ENCODE measurements around the gene TNNI2.
"Not testable (repeated sequence)": the region's sequence is repeated elsewhere in the genome, so short reads cannot be mapped to it uniquely, and the experiment has no call there.

TNNI2 gene

GRCh38 chr11:1812274-1812673 lies 26.5 kb upstream of the TNNI2 start:
- H3K4me1 ChIP-seq (ENCODE audit: insufficient read depth, low read length) = no peaks in the 10 kb centered on the region
- H3K4me3 ChIP-seq (ENCODE audit: low read length) = no peak overlapping the region
- H3K36me3 ChIP-seq (ENCODE audit: insufficient read depth, low read depth, low read length) = no peaks in the 10 kb centered on the region
- H3K9ac ChIP-seq (ENCODE audit: low read depth, low read length) = no peak overlapping the region
- H3K27ac ChIP-seq (ENCODE audit: low read length) = no peak overlapping the region
- H3K9me3 ChIP-seq (ENCODE audit: insufficient read depth, low read depth, low read length) = no peaks in the 10 kb centered on the region; the same call in 1 of the 2 replicates
- no peaks in the 10 kb centered on the region; the same call in 1 of the 2 replicates for H3K27me3 ChIP-seq (ENCODE audit: insufficient read depth, low read length)

- Histone ChIP-seq H3K36me3 (ENCODE audit: insufficient read depth, low read depth, low read length) (no peaks in the 10 kb centered on the region), H3K27me3 (ENCODE audit: insufficient read depth, low read length) (no peaks in the 10 kb centered on the region; the same call in 1 of the 2 replicates), H3K9me3 (ENCODE audit: insufficient read depth, low read depth, low read length) (no peaks in the 10 kb centered on the region; the same call in 1 of the 2 replicates), H3K4me3 (ENCODE audit: low read length) (no peak overlapping the region), H3K4me1 (ENCODE audit: insufficient read depth, low read length) (no peaks in the 10 kb centered on the region), H3K27ac (ENCODE audit: low read length) (no peak overlapping the region), H3K9ac (ENCODE audit: low read depth, low read length) (no peak overlapping the region)
Measured at GRCh38 chr11:1812801-1813200, 26.0 kb upstream of the TNNI2 start.

GRCh38 chr11:1813356-1813755 lies 25.4 kb upstream of the TNNI2 start:
- not testable (repeated sequence) for H3K4me1 ChIP-seq (ENCODE audit: insufficient read depth, low read length); H3K4me3 ChIP-seq (ENCODE audit: low read length); H3K36me3 ChIP-seq (ENCODE audit: insufficient read depth, low read depth, low read length); H3K27me3 ChIP-seq (ENCODE audit: insufficient read depth, low read length); H3K9me3 ChIP-seq (ENCODE audit: insufficient read depth, low read depth, low read length); H3K9ac ChIP-seq (ENCODE audit: low read depth, low read length); H3K27ac ChIP-seq (ENCODE audit: low read length)

GRCh38 chr11:1814691-1815090 lies 24.1 kb upstream of the TNNI2 start:
- Histone ChIP-seq H3K9me3 (ENCODE audit: insufficient read depth, low read depth, low read length) (peaks cover 4% of the 10 kb centered on the region; the same call in 1 of the 2 replicates), H3K27ac (ENCODE audit: low read length) (no peak overlapping the region)

GRCh38 chr11:1815311-1815710 lies 23.5 kb upstream of the TNNI2 start:
- Histone ChIP-seq H3K9me3 (ENCODE audit: insufficient read depth, low read depth, low read length) (peaks cover 4% of the 10 kb centered on the region; the same call in 1 of the 2 replicates), H3K9ac (ENCODE audit: low read depth, low read length) (no peak overlapping the region), H3K4me1 (ENCODE audit: insufficient read depth, low read length) (no peaks in the 10 kb centered on the region), H3K27ac (ENCODE audit: low read length) (no peak overlapping the region), H3K36me3 (ENCODE audit: insufficient read depth, low read depth, low read length) (no peaks in the 10 kb centered on the region), H3K27me3 (ENCODE audit: insufficient read depth, low read length) (no peaks in the 10 kb centered on the region), H3K4me3 (ENCODE audit: low read length) (no peak overlapping the region)

More at GRCh38 chr11:1814691-1815090, 24.1 kb upstream of the TNNI2 start:
- Histone ChIP-seq H3K4me3 (ENCODE audit: low read length) (no peak overlapping the region), H3K27me3 (ENCODE audit: insufficient read depth, low read length) (no peaks in the 10 kb centered on the region; the same call in 1 of the 2 replicates), H3K9ac (ENCODE audit: low read depth, low read length) (no peak overlapping the region; the same call in 1 of the 2 replicates), H3K4me1 (ENCODE audit: insufficient read depth, low read length) (no peaks in the 10 kb centered on the region), H3K36me3 (ENCODE audit: insufficient read depth, low read depth, low read length) (no peaks in the 10 kb centered on the region)

GRCh38 chr11:1815751-1816150 lies 23.0 kb upstream of the TNNI2 start:
- Histone ChIP-seq H3K36me3 (ENCODE audit: insufficient read depth, low read depth, low read length) (no peaks in the 10 kb centered on the region), H3K4me1 (ENCODE audit: insufficient read depth, low read length) (no peaks in the 10 kb centered on the region), H3K27me3 (ENCODE audit: insufficient read depth, low read length) (no peaks in the 10 kb centered on the region), H3K9ac (ENCODE audit: low read depth, low read length) (no peak overlapping the region), H3K9me3 (ENCODE audit: insufficient read depth, low read depth, low read length) (peaks cover 4% of the 10 kb centered on the region; the same call in 1 of the 2 replicates), H3K27ac (ENCODE audit: low read length) (no peak overlapping the region), H3K4me3 (ENCODE audit: low read length) (no peak overlapping the region)

- H3K27me3 ChIP-seq (ENCODE audit: insufficient read depth, low read length) = no peaks in the 10 kb centered on the region
- no peaks in the 10 kb centered on the region for H3K36me3 ChIP-seq (ENCODE audit: insufficient read depth, low read depth, low read length)
- no peak overlapping the region for H3K27ac ChIP-seq (ENCODE audit: low read length)
- H3K9me3 ChIP-seq (ENCODE audit: insufficient read depth, low read depth, low read length) = peaks cover 4% of the 10 kb centered on the region; the same call in 1 of the 2 replicates
- no peak overlapping the region for H3K4me3 ChIP-seq (ENCODE audit: low read length)
- H3K4me1 ChIP-seq (ENCODE audit: insufficient read depth, low read length) = no peaks in the 10 kb centered on the region
- H3K9ac ChIP-seq (ENCODE audit: low read depth, low read length) = no peak overlapping the region
Measured at GRCh38 chr11:1817000-1817399, 21.8 kb upstream of the TNNI2 start.

GRCh38 chr11:1817511-1817910 lies 21.3 kb upstream of the TNNI2 start:
- no peaks in the 10 kb centered on the region for H3K36me3 ChIP-seq (ENCODE audit: insufficient read depth, low read depth, low read length)
- no peaks in the 10 kb centered on the region for H3K27me3 ChIP-seq (ENCODE audit: insufficient read depth, low read length)
- 0 out of 2 replicates have a peak, but pooled peaks cover 4% of the 10 kb centered on the region for H3K9me3 ChIP-seq (ENCODE audit: insufficient read depth, low read depth, low read length)
- no peak overlapping the region for H3K4me3 ChIP-seq (ENCODE audit: low read length)
- H3K4me1 ChIP-seq (ENCODE audit: insufficient read depth, low read length) = no peaks in the 10 kb centered on the region
- H3K9ac ChIP-seq (ENCODE audit: low read depth, low read length) = no peak overlapping the region
- no peak overlapping the region for H3K27ac ChIP-seq (ENCODE audit: low read length)

GRCh38 chr11:1819074-1819473 lies 19.7 kb upstream of the TNNI2 start:
- 0 out of 2 replicates have a peak, but pooled peaks cover 4% of the 10 kb centered on the region for H3K9me3 ChIP-seq (ENCODE audit: insufficient read depth, low read depth, low read length)
- no peak overlapping the region for H3K9ac ChIP-seq (ENCODE audit: low read depth, low read length)
- no peaks in the 10 kb centered on the region for H3K36me3 ChIP-seq (ENCODE audit: insufficient read depth, low read depth, low read length)
- H3K27me3 ChIP-seq (ENCODE audit: insufficient read depth, low read length) = no peaks in the 10 kb centered on the region
- no peaks in the 10 kb centered on the region for H3K4me1 ChIP-seq (ENCODE audit: insufficient read depth, low read length)
- H3K27ac ChIP-seq (ENCODE audit: low read length) = no peak overlapping the region
- H3K4me3 ChIP-seq (ENCODE audit: low read length) = no peak overlapping the region

GRCh38 chr11:1820463-1821325 lies 18.1 kb upstream of the TNNI2 start:
- 0 out of 2 replicates have a peak, but pooled peaks cover 4% of the 10 kb centered on the region for H3K9me3 ChIP-seq (ENCODE audit: insufficient read depth, low read depth, low read length)
- H3K36me3 ChIP-seq (ENCODE audit: insufficient read depth, low read depth, low read length) = no peaks in the 10 kb centered on the region
- no peak overlapping the region for H3K4me3 ChIP-seq (ENCODE audit: low read length)
- H3K9ac ChIP-seq (ENCODE audit: low read depth, low read length) = no peak overlapping the region
- no peaks in the 10 kb centered on the region for H3K27me3 ChIP-seq (ENCODE audit: insufficient read depth, low read length)
- no peak overlapping the region for H3K27ac ChIP-seq (ENCODE audit: low read length)
- no peaks in the 10 kb centered on the region for H3K4me1 ChIP-seq (ENCODE audit: insufficient read depth, low read length)

GRCh38 chr11:1821562-1821961 lies 17.2 kb upstream of the TNNI2 start:
- H3K4me1 ChIP-seq (ENCODE audit: insufficient read depth, low read length) = no peaks in the 10 kb centered on the region
- no peaks in the 10 kb centered on the region for H3K27me3 ChIP-seq (ENCODE audit: insufficient read depth, low read length)
- no peaks in the 10 kb centered on the region for H3K36me3 ChIP-seq (ENCODE audit: insufficient read depth, low read depth, low read length)
- H3K27ac ChIP-seq (ENCODE audit: low read length) = no peak overlapping the region
- H3K9me3 ChIP-seq (ENCODE audit: insufficient read depth, low read depth, low read length) = 0 out of 2 replicates have a peak, but pooled peaks cover 4% of the 10 kb centered on the region
- H3K4me3 ChIP-seq (ENCODE audit: low read length) = no peak overlapping the region
- no peak overlapping the region for H3K9ac ChIP-seq (ENCODE audit: low read depth, low read length)
